ENCODE data around the gene LANCL3.
"Not testable (repeated sequence)": the region's sequence is repeated elsewhere in the genome, so short reads cannot be mapped to it uniquely, and the experiment has no call there.

DNA sequence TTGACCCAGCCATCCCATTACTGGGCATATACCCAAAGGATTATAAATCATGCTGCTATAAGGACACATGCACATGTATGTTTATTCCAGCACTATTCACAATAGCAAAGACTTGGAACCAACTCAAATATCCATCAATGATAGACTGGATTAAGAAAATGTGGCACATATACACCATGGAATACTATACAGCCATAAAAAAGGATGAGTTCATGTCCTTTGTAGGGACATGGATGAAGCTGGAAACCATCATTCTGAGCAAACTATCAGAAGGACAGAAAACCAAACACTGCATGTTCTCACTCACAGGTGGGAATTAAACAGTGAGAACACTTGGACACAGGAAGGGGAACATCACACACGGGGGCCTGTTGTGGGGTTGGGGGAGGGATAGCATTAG, 26.9 kb upstream of the LANCL3 start:
- TF ChIP-seq, protein P1, sequence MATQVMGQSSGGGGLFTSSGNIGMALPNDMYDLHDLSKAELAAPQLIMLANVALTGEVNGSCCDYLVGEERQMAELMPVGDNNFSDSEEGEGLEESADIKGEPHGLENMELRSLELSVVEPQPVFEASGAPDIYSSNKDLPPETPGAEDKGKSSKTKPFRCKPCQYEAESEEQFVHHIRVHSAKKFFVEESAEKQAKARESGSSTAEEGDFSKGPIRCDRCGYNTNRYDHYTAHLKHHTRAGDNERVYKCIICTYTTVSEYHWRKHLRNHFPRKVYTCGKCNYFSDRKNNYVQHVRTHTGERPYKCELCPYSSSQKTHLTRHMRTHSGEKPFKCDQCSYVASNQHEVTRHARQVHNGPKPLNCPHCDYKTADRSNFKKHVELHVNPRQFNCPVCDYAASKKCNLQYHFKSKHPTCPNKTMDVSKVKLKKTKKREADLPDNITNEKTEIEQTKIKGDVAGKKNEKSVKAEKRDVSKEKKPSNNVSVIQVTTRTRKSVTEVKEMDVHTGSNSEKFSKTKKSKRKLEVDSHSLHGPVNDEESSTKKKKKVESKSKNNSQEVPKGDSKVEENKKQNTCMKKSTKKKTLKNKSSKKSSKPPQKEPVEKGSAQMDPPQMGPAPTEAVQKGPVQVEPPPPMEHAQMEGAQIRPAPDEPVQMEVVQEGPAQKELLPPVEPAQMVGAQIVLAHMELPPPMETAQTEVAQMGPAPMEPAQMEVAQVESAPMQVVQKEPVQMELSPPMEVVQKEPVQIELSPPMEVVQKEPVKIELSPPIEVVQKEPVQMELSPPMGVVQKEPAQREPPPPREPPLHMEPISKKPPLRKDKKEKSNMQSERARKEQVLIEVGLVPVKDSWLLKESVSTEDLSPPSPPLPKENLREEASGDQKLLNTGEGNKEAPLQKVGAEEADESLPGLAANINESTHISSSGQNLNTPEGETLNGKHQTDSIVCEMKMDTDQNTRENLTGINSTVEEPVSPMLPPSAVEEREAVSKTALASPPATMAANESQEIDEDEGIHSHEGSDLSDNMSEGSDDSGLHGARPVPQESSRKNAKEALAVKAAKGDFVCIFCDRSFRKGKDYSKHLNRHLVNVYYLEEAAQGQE (tag by site-specific recombination; IDR thresholded peaks at IDR 0.05): not testable (repeated sequence)
- not testable (repeated sequence) for TF ChIP-seq ZNF157 (tag by site-specific recombination; IDR thresholded peaks at IDR 0.05); ZNF175 (tag by site-specific recombination; IDR thresholded peaks at IDR 0.05); ZBTB8A (tag by site-specific recombination; IDR thresholded peaks at IDR 0.05); ZNF624 (tag by site-specific recombination; IDR thresholded peaks at IDR 0.05); ZNF121 (tag by site-specific recombination; IDR thresholded peaks at IDR 0.05); YY1 (tag by site-specific recombination; IDR thresholded peaks at IDR 0.05); TCF7L2 (IDR thresholded peaks at IDR 0.05; ENCODE audit: borderline replicate concordance, low read depth, low read length); ZNF174 (tag by site-specific recombination; IDR thresholded peaks at IDR 0.05); ZFP41 (tag by site-specific recombination; IDR thresholded peaks at IDR 0.05; ENCODE audit: borderline replicate concordance); ZBTB17 (tag by site-specific recombination; IDR thresholded peaks at IDR 0.05)
- TF ChIP-seq, protein P2, sequence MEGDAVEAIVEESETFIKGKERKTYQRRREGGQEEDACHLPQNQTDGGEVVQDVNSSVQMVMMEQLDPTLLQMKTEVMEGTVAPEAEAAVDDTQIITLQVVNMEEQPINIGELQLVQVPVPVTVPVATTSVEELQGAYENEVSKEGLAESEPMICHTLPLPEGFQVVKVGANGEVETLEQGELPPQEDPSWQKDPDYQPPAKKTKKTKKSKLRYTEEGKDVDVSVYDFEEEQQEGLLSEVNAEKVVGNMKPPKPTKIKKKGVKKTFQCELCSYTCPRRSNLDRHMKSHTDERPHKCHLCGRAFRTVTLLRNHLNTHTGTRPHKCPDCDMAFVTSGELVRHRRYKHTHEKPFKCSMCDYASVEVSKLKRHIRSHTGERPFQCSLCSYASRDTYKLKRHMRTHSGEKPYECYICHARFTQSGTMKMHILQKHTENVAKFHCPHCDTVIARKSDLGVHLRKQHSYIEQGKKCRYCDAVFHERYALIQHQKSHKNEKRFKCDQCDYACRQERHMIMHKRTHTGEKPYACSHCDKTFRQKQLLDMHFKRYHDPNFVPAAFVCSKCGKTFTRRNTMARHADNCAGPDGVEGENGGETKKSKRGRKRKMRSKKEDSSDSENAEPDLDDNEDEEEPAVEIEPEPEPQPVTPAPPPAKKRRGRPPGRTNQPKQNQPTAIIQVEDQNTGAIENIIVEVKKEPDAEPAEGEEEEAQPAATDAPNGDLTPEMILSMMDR (tag by site-specific recombination; IDR thresholded peaks at IDR 0.05): not testable (repeated sequence)

All from HEK293 (cell line).